CD4-positive, alpha-beta T cell treated with Interleukin-4 for 1 hour (primary cell): ENCODE results near the gene MSL2.
"Not testable (repeated sequence)": the region's sequence is repeated elsewhere in the genome, so short reads cannot be mapped to it uniquely, and the experiment has no call there.

Experiments used
- DNase-seq, 2 donors: peaks; one replicate each; pipeline ENCODE4 v3.0.0-alpha.2; 2020 to 2022

The MSL2 gene

DNA sequence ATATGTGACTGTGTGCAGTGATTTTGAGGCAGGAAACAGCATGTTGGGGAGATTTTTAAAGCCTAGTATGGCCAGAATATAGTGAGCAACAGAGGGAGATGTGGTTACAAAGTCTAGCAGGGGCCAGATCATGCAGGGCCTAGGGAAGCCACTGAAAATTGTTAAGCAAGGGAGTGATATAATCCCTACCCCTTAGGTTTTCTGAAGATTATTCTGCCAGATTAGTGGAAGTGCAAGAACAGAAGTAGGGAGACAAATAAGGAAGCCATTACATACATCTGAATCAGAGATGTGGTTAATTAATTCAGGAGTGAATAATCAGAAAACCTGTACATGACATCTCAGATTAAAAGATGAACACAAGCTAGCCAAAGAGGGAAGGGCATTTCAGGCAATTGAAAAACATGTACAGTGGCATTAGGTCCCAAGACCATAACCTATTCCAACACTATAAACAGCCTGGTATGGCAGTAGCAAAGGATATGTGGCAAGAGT, 54.8 kb downstream of the MSL2 start:
- DNase-seq, result no peak

DNA sequence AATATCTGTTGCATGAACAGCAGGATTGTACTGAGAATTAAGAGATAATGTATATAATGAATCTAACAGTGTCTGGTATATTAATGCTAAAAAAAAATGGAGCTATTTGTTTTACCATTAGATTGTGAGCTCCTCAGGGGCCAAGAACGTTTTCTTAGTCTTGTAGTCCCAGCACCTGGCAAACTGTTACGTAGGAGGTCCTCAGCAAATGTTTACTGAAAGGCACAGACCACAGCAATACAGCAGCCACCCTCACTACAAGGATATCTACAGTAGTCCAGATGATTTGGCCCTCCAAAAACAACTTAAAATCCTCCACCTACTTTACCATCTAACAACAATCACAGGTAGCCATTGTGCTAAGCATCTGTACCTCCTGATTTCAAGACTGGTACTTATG, 59.7 kb downstream of the MSL2 start:
- DNase-seq, result no peak

DNA sequence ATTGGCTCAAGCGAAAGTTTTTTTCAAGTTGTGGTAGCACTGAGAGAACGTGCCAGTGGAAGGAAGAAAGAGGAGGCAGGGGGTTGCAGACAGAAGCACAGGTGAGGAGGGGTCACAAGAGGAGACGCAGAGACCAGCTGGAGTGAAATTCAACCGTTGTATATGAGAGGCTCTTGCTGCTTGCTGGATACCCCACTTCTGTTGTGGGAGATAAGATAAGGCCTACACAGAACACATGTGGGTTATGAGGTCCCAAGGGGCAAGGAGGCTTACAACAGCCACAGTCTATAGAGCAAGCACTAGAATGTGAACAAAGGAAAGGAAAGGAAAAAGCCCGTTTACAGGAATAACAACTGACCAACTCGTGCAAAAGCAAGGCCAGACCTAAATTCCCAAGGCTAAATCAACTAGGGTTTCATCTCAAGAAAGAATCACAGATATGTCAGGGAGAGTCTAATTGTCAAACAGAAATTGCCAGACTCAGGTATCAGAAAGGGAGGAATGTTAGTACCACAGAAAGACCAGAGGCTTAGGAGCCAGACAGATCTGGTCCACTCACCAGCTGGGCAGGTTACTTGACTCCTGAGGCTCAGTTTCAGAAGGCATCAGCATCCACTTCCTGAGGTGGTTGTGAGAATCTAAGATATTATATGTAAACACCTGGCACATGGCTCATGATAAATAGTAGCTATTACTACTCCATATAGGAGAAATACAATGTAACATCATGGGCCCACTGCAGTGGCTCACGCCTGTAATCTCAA, 60.9 kb downstream of the MSL2 start:
- DNase-seq, result no peak

DNA sequence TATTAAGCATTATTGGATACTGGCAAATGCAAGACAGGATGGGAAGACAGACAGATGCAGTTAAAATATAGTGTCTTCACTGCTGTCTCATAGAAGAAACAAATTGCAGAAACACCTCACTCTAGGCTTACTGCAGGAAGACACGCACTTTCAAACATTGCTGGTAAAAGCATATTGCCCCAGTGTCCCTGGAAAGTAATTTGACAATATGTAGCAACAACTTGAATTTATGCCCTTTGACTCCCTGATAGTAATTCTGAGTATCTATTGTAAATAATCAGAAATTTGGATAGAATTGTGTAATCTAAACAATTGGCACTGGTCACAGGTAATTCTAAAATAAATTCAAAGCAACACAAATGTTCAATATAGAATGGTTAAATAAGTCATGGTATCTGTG, 62.0 kb downstream of the MSL2 start:
- no peak for DNase-seq

DNA sequence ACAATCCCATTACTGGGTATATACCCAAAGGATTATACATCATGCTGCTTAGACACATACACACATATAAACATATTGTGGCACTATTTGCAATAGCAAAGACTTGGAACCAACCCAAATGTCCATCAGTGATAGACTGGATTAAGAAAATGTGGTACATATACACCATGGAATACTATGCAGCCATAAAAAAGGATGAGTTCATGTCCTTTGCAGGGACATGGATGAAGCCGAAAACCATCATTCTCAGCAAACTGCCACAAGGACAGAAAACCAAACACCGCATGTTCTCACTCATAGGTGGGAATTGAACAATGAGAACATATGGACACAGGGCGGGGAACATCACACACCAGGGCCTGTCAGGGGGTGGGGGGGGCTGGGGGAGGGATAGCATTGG, 64.5 kb downstream of the MSL2 start:
- not testable (repeated sequence) for DNase-seq

DNA sequence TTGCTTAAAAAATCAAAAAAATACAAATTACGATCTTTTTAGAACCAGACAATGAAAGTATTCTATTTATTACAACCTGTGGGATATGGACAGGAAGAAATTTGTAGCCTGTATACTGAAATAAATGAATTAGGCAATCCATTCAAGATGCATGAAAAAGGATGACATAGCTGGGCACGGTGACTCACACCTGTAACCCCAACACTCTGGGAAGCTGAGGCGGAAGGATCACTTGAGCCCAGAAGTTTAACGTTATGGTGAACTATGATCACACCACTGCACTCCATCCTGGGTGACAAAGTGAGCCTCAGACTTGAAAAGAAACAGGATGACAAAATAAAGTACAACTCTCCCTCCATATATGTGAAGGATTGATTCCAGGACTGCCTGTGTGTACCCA, 74.1 kb downstream of the MSL2 start:
- DNase-seq, result no peak

DNA sequence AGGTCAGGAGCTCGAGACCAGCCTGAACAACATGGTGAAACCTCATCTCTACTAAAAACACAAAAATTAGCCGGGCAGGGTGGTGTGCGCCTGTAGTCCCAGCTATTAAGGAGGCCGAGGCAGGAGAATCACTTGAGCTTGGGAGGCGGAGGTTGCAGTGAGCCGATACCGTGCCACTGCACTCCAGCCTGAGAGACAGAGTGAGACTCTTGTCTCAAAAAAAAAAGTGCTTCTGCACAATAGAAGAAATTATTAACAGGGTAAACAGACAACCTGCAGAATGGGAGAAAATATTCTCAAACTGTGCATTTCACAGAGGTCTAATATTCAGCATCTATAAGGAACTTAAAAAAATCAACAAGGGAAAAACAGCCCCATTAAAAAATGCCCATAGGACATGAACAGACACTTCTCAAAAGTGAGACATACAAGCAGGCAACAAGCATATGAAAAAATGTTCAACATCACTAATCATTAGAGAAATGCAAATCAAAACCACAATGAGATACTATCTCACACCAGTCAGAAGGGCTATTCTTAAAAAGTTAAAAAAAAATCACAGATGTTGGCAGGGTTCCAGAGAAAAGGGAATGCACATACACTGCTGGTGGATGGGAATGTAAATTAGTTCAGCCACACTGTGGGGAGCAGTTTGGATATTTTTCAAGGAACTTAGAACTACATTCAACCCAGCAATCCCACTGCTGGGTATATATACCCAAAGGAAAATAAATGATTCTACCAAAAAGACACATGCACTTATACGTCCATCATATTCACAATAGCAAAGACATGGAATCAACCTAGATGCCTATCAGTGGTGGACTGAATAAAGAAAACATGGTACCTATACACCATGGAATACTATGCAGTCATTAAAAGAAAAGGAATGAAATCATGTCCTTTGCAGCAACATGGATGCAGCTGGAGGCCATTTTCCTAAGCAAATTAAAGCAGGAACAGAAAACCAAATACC, 75.5 kb downstream of the MSL2 start:
- no peak for DNase-seq

DNA sequence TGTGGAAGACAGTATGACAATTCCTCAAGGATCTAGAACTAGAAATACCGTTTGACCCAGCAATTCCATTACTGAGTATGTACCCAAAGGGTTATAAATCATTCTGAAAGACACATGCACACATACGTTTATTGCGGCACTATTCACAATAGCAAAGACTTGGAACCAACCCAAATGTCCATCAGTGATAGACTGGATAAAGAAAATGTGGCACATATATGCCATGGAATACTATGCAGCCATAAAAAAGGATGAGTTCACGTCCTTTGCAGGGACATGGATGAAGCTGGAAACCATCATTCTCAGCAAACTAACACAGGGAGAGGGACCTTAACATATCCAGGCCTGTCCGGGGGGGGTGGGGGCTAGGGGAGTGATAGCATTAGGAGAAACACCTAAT, 76.4 kb downstream of the MSL2 start:
- DNase-seq, result not testable (repeated sequence)

DNA sequence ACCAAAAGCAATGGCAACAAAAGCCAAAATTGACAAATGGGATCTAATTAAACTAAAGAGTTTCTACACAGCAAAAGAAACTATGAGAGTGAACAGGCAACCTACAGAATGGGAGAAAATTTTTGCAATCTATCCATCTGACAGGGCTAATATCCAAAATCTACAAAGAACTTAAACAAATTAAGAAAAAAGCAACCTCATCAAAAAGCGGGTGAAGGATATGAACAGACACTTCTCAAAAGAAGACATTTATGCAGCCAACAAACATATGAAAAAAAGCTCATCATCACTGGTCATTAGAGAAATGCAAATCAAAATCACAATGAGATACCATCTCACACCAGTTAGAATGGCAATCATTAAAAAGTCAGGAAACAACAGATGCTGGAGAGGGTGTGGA, 76.8 kb downstream of the MSL2 start:
- DNase-seq, result not testable (repeated sequence)

DNA sequence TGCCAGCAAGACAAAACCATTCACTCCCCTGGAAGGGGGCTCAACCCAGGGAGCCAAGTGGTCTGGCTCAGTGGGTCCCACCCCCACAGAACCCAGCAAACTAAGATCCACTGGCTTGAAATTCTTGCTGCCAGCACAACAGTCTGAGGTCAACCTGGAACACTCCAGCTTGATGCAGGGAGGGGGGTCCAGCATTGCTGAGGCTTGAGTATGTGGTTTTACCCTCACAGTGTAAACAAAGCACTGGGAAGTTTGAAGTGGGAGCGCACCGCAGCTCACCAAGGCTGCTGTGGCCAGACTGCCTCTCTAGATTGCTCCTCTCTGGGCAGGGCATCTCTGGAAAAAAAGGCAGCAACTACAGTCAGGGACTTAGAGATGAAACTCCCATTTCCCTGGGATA, 81.7 kb downstream of the MSL2 start:
- no peak for DNase-seq

DNA sequence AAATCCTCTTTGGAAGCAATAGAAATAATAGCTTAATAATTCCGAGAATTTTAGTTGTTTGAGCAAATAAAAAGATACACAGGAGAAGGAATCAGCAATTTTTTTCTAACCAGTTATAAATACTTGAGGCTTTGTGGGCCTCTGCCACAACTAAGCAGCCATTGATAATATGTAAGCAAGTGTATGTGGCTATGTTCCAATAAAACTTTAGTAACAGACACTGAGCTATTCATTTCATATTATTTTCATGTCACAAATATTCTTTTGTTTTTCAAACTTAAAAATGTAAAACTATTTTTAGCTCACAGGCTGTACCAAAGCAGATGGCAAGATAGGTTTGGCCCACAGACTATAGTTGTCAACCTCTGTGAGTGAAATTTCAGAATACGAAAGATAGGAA, 85.7 kb downstream of the MSL2 start:
- no peak for DNase-seq

DNA sequence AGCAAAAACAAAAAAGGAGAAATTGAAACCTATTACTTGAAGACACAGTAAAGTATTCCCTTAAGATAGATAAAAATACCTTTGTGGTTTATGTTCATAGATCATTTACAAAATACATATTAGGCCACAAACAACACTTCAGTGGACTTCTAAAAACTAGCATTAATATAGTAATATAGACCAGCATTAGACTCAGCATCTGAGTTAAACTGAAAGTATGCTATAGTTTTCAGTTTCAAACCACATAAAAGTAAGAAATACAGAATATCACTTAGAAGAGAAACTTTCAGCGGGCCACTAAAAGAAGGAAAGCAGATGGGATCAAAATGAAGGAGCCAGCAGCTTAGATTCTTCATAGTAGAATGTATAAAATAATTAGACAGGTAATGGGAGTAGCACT, 86.6 kb downstream of the MSL2 start:
- DNase-seq, result no peak

DNA sequence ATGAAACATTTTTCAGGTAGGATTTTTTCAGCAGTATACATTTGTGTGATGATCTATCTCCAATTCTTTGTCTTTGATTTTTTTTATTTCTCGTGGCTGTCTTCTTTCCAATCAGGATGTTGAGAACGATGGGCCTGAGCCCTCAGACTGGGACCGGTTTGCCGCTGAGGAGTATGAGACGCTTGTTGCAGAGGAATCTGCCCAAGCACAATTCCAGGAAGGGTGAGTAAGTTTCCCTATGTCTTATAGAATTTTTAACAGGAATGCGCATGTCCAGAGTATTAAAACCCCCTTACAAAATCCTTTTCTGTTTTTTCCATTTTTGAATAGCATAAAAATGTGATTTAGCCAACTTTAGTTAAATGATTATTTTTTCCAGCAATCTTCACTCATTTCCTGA, 90.0 kb downstream of the MSL2 start:
- no peak for DNase-seq

DNA sequence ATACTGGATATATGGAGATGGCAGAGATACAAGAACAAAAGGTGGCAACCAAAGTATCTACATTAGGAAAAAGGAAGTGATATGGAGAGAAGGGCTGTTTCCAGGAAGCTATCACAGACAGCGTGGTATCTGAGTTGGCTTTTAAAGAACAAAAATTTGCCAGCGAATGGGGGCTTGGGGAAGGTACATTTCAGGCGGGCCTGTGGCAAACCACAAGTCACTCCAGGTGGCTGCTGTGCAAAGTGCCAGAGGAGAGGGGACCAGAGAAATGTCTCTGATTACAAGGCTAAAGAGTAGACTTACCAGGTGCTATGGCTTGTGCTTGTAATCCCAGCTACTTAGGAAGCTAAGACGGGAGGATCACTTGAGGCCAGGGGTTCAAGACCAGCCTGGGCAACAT, 91.1 kb downstream of the MSL2 start:
- no peak for DNase-seq
